GM23338 (cell line): ENCODE data around the gene SLC38A9. TPM values are rescaled to one million over a fixed set of nuclear protein-coding genes. Genes with fewer than 3 reads are reported as not detected.

Experiments used
- ATAC-seq: fragments of 200-7000 bp; cut with Tn5 transposase; 3 replicates; pipeline ENCODE4 v1.9.1; 2020
- DNase-seq: peaks from one replicate; pipeline ENCODE4 v3.0.0-alpha.2; 2015; ENCODE audit warnings: low spot score
- H2AFZ ChIP-seq: fragments of 200-600 bp; sonication (generic); 2 replicates; pipeline ENCODE4 v1.8.0; 2016; ENCODE audit warnings: antibody characterized with exemption, mild to moderate bottlenecking, moderate library complexity
- H3F3A ChIP-seq: fragments of 200-600 bp; sonication (generic); replicated peaks from 2 replicates; pipeline ENCODE4 v1.8.0; 2017; ENCODE audit warnings: antibody characterized with exemption, mixed run types, low read depth
- H3K27ac ChIP-seq: fragments of 200-600 bp; sonication (generic); 2 replicates; pipeline ENCODE4 v1.6.1; 2016; ENCODE audit warnings: low read depth
- H3K27me3 ChIP-seq: fragments of 200-600 bp; sonication (generic); 2 replicates; pipeline ENCODE4 v1.8.0; 2016; ENCODE audit warnings: mild to moderate bottlenecking, mixed run types, moderate library complexity; ENCODE audit not compliant: insufficient read depth
- H3K36me3 ChIP-seq: fragments of 200-600 bp; sonication (generic); 2 replicates; pipeline ENCODE4 v1.8.0; 2016; ENCODE audit warnings: mild to moderate bottlenecking; ENCODE audit not compliant: insufficient read depth
- H3K4me1 ChIP-seq: fragments of 200-600 bp; sonication (generic); 2 replicates; pipeline ENCODE4 v1.8.0; 2016; ENCODE audit warnings: mild to moderate bottlenecking, moderate library complexity; ENCODE audit not compliant: insufficient read depth
- H3K4me2 ChIP-seq: fragments of 200-600 bp; sonication (generic); 2 replicates; pipeline ENCODE4 v1.7.1; 2017; ENCODE audit warnings: mixed run types
- H3K4me3 ChIP-seq: fragments of 200-600 bp; sonication (generic); 2 replicates; pipeline ENCODE4 v1.6.1; 2016; ENCODE audit warnings: mixed run types
- H3K79me2 ChIP-seq: fragments of 200-600 bp; sonication (generic); replicated peaks from 2 replicates; pipeline ENCODE4 v1.8.0; 2017; ENCODE audit warnings: mild to moderate bottlenecking; ENCODE audit not compliant: insufficient read depth
- H3K9me2 ChIP-seq: fragments of 200-600 bp; sonication (generic); 2 replicates; pipeline ENCODE4 v1.8.0; 2017; ENCODE audit not compliant: insufficient read depth
- H4K20me1 ChIP-seq: fragments of 200-600 bp; sonication (generic); replicated peaks from 2 replicates; pipeline ENCODE4 v1.8.0; 2017; ENCODE audit warnings: mild to moderate bottlenecking; ENCODE audit not compliant: insufficient read depth
- H3K27ac Mint-ChIP-seq: 2 replicates; pipeline ENCODE4 v1.8.0; 2020; ENCODE audit warnings: inconsistent platforms, mild to moderate bottlenecking, moderate library complexity, mixed read lengths
- H3K27me3 Mint-ChIP-seq: 3 replicates; pipeline ENCODE4 v1.8.0; 2022; ENCODE audit warnings: low read depth, mild to moderate bottlenecking, moderate library complexity, mixed read lengths, inconsistent platforms; ENCODE audit not compliant: insufficient read depth, poor library complexity
- H3K36me3 Mint-ChIP-seq: 3 replicates; pipeline ENCODE4 v1.8.0; 2021; ENCODE audit warnings: low read depth, mild to moderate bottlenecking, inconsistent platforms, moderate library complexity, mixed read lengths
- H3K4me1 Mint-ChIP-seq: 3 replicates; pipeline ENCODE4 v1.8.0; 2020; ENCODE audit warnings: mild to moderate bottlenecking, inconsistent platforms, mixed read lengths
- H3K4me3 Mint-ChIP-seq: 3 replicates; pipeline ENCODE4 v1.8.0; 2021; ENCODE audit warnings: moderate library complexity, mild to moderate bottlenecking, inconsistent platforms, mixed read lengths
- H3K9me3 Mint-ChIP-seq: 3 replicates; pipeline ENCODE4 v1.8.0; 2020; ENCODE audit warnings: moderate library complexity, mild to moderate bottlenecking, inconsistent platforms, mixed read lengths
- CTCF ChIP-seq, 2 experiments: fragments of 200-600 bp in 1 of 2; sonication (generic) in 1 of 2; conservative IDR thresholded peaks; 2 replicates each; pipeline versions ENCODE4 v1.5.1 to v1.6.1; 2016 to 2017; ENCODE audit warnings: antibody characterized with exemption in 2 of 2, low read depth in 2 of 2, mild to moderate bottlenecking in 2 of 2, moderate library complexity in 1 of 2
- ETS1 ChIP-seq: IDR thresholded peaks from 2 replicates; pipeline ENCODE4 v1.6.1; 2016; ENCODE audit warnings: antibody characterized with exemption
- EZH2 ChIP-seq: fragments of 200-600 bp; sonication (generic); IDR thresholded peaks from one replicate; pipeline ENCODE4 v1.8.0; 2017; ENCODE audit warnings: antibody characterized with exemption, mild to moderate bottlenecking, low read depth; ENCODE audit not compliant: unreplicated experiment
- EZH2phosphoT487 ChIP-seq: fragments of 200-600 bp; sonication (generic); IDR thresholded peaks from one replicate; pipeline ENCODE4 v1.8.1; 2018; ENCODE audit warnings: antibody characterized with exemption; ENCODE audit not compliant: unreplicated experiment
- JUNB ChIP-seq: IDR thresholded peaks from one replicate; pipeline ENCODE4 v1.6.1; 2016; ENCODE audit warnings: antibody characterized with exemption; ENCODE audit not compliant: unreplicated experiment
- NANOG ChIP-seq: IDR thresholded peaks from 2 replicates; pipeline ENCODE4 v1.6.1; 2016; ENCODE audit warnings: antibody characterized with exemption, borderline replicate concordance
- POLR2AphosphoS5 ChIP-seq: IDR thresholded peaks from 2 replicates; pipeline ENCODE4 v1.6.1; 2016; ENCODE audit warnings: antibody characterized with exemption, low read depth
- REST ChIP-seq: IDR thresholded peaks from one replicate; pipeline ENCODE4 v1.6.1; 2018; ENCODE audit warnings: antibody characterized with exemption; ENCODE audit not compliant: unreplicated experiment
- STAT1 ChIP-seq: IDR thresholded peaks from one replicate; pipeline ENCODE4 v1.6.1; 2016; ENCODE audit warnings: antibody characterized with exemption; ENCODE audit not compliant: unreplicated experiment
- ZNF114 ChIP-seq: fragments of 250-450 bp; sonication (Bioruptor Pico); IDR thresholded peaks from 2 replicates; pipeline ENCODE4 v1.5.0; 2020; ENCODE audit warnings: mild to moderate bottlenecking, moderate library complexity
- ZNF331 ChIP-seq: fragments of 250-450 bp; sonication (Bioruptor Pico); IDR thresholded peaks from 2 replicates; pipeline ENCODE4 v1.5.0; 2020; ENCODE audit warnings: low read depth, mild to moderate bottlenecking, moderate library complexity
- ZNF462 ChIP-seq: fragments of 250-450 bp; sonication (Bioruptor Pico); IDR thresholded peaks from 2 replicates; pipeline ENCODE4 v1.5.0; 2020; ENCODE audit warnings: mild to moderate bottlenecking, moderate library complexity
- polyA plus RNA-seq: library from polyadenylated mRNA; unstranded; fragments of >200 nt; fragmentation: Nextera tagmentation; extraction: Ambion mirVana; gene quantifications from 2 replicates; pipeline ENCODE4 v1.2.1, GENCODE V29; 2016
- total RNA-seq: library from RNA; depleted of rRNA; stranded (reverse); fragments of >200 nt; shearing (Covaris generic); gene quantifications from 2 replicates; pipeline ENCODE4 v1.2.3, GENCODE V29; 2014

Gene SLC38A9
- total and polyA plus RNA-seq, 2 experiments from 2014 or later = 30.8 to 64.8 TPM

- H3K4me3 Mint-ChIP-seq = no peak overlapping the region
- Histone ChIP-seq H3F3A (no peaks in the 10 kb centered on the region), H3K27ac (no peak overlapping the region), H3K79me2 (no peaks in the 10 kb centered on the region), H3K4me2 (no peak overlapping the region), H3K27me3 (no peaks in the 10 kb centered on the region), H3K36me3 (no peaks in the 10 kb centered on the region), H4K20me1 (no peaks in the 10 kb centered on the region), H3K4me3 (no peak overlapping the region), H3K4me1 (no peaks in the 10 kb centered on the region), H2AFZ (no peak overlapping the region), H3K9me2 (no peaks in the 10 kb centered on the region)
- ATAC-seq (no peak), DNase-seq (no peak)
- H3K4me1 Mint-ChIP-seq = peaks cover 6% of the 10 kb centered on the region; the same call in 2 of the 3 replicates
- no peak overlapping the region; the same call in 1 of the 2 replicates for H3K27ac Mint-ChIP-seq
- peaks cover 6% of the 10 kb centered on the region; the same call in 2 of the 3 replicates for H3K36me3 Mint-ChIP-seq
- peaks cover 3% of the 10 kb centered on the region for H3K27me3 Mint-ChIP-seq
- H3K9me3 Mint-ChIP-seq = no peaks in the 10 kb centered on the region
- TF ChIP-seq ZNF331 (CRISPR knock-in tag) = no peak
- no peak for TF ChIP-seq EZH2phosphoT487
- no peak for TF ChIP-seq JUNB
- no peak for TF ChIP-seq CTCF (conservative IDR thresholded peaks at IDR 0.05; ENCODE audit: low read depth in 2 of 2)
- TF ChIP-seq REST = no peak
- no peak for TF ChIP-seq EZH2
- no peak for TF ChIP-seq NANOG
- TF ChIP-seq ZNF114 = no peak
- no peak for TF ChIP-seq ETS1
- TF ChIP-seq POLR2AphosphoS5 = no peak
- no peak for TF ChIP-seq ZNF462 (CRISPR knock-in tag)
- no peak for TF ChIP-seq STAT1
Observed at GRCh38 chr5:55682071-55682470, 30.1 kb downstream of the SLC38A9 start.
